NCI-H226 (cell line): ENCODE data around the gene AVEN.
"Not testable (repeated sequence)": the region's sequence is repeated elsewhere in the genome, so short reads cannot be mapped to it uniquely, and the experiment has no call there.

Experiments
- DNase-seq: peaks from one replicate; pipeline ENCODE4 v3.0.0-alpha.2; 2015

The AVEN gene

GRCh38 chr15:33844186-33844585 is 194.8 kb downstream of the AVEN start:
- DNase-seq = no peak

- DNase-seq = no peak
These were observed 198.4 kb downstream of the AVEN start for GRCh38 chr15:33840615-33841014.

- DNase-seq = no peak
These were observed 199.5 kb downstream of the AVEN start for GRCh38 chr15:33839540-33839939.

GRCh38 chr15:33837294-33837693 is 201.7 kb downstream of the AVEN start:
- DNase-seq = no peak

- DNase-seq = no peak
These were observed 203.9 kb downstream of the AVEN start for GRCh38 chr15:33834892-33835743.

GRCh38 chr15:33831646-33832045 is 207.4 kb downstream of the AVEN start:
- no peak for DNase-seq

- DNase-seq = no peak
These were observed 208.7 kb downstream of the AVEN start for GRCh38 chr15:33830351-33830750.

GRCh38 chr15:33826201-33826600 is 212.8 kb downstream of the AVEN start:
- no peak for DNase-seq

GRCh38 chr15:33825453-33825852 is 213.6 kb downstream of the AVEN start:
- no peak for DNase-seq

- no peak for DNase-seq
These were observed 215.9 kb downstream of the AVEN start for GRCh38 chr15:33823119-33823518.

GRCh38 chr15:33822479-33822878 is 216.5 kb downstream of the AVEN start:
- no peak for DNase-seq

GRCh38 chr15:33819499-33819898 is 219.5 kb downstream of the AVEN start:
- DNase-seq = not testable (repeated sequence)
